Rectal smooth muscle tissue (tissue), 1 donor: ENCODE measurements around the gene PRCC.

Source experiments
- H3K27ac ChIP-seq: one replicate; pipeline ENCODE4 v1.7.0; 2013; ENCODE audit warnings: low read depth, low read length, inconsistent platforms
- H3K27me3 ChIP-seq: one replicate; pipeline ENCODE4 v1.7.0; 2013; ENCODE audit warnings: low read length; ENCODE audit not compliant: control insufficient read depth, insufficient read depth
- H3K36me3 ChIP-seq: one replicate; pipeline ENCODE4 v1.7.0; 2013; ENCODE audit warnings: low read length; ENCODE audit not compliant: control insufficient read depth, insufficient read depth
- H3K4me1 ChIP-seq: one replicate; pipeline ENCODE4 v1.7.0; 2013; ENCODE audit warnings: low read length; ENCODE audit not compliant: control insufficient read depth, insufficient read depth
- H3K4me3 ChIP-seq: one replicate; pipeline ENCODE4 v1.7.0; 2013; ENCODE audit warnings: low read length
- H3K9ac ChIP-seq: one replicate; pipeline ENCODE4 v1.7.0; 2013; ENCODE audit warnings: low read length

Gene PRCC

GRCh38 chr1:156809281-156809680 is 41.9 kb downstream of the PRCC start:
- H3K27ac ChIP-seq: no peak overlapping the region
- no peaks in the 10 kb centered on the region for H3K36me3 ChIP-seq
- no peak overlapping the region for H3K9ac ChIP-seq
- no peak overlapping the region for H3K4me3 ChIP-seq
- peaks cover 9% of the 10 kb centered on the region for H3K4me1 ChIP-seq
- no peaks in the 10 kb centered on the region for H3K27me3 ChIP-seq

DNA sequence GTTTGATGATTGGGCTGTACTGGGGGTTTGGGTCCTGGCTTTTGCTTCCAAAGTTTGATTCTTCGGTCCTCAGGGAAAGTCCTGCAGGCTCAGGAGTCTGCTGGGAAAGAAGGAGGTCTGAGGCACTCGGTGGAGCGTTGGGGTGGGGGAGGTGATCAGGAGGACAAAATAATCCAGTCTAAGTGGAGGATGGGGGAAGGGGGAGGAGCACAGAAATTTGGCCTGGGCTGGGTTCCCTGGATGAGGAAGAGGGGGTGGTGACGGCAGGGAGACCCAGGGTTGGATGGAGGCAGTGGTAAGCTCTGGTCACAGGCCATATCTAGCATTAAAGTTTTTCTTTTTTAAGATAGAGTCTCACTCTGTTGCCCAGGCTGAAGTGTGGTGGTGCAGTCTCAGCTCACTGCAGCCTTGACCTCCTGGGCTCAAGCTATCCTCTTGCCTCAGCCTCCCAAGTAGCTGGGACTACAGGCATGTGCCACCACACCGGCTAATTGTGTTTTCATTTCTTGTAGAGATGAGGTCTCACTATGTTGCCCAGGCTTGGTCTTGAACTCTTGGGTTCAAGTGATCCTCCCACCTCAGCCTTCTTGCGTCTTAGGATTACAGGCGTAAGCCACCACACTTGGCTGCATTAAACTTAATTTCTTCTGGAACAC is 42.5 kb downstream of the PRCC start:
- Histone ChIP-seq H3K27me3 (no peaks in the 10 kb centered on the region), H3K4me3 (no peak overlapping the region), H3K36me3 (no peaks in the 10 kb centered on the region), H3K4me1 (peaks cover 9% of the 10 kb centered on the region), H3K27ac (no peak overlapping the region), H3K9ac (no peak overlapping the region)

GRCh38 chr1:156811168-156811567 is 43.8 kb downstream of the PRCC start:
- H3K9ac ChIP-seq: no peak overlapping the region
- no peak overlapping the region for H3K4me3 ChIP-seq
- H3K36me3 ChIP-seq: no peaks in the 10 kb centered on the region
- no peaks in the 10 kb centered on the region for H3K27me3 ChIP-seq
- H3K4me1 ChIP-seq: peaks cover 4% of the 10 kb centered on the region
- H3K27ac ChIP-seq: no peak overlapping the region

DNA sequence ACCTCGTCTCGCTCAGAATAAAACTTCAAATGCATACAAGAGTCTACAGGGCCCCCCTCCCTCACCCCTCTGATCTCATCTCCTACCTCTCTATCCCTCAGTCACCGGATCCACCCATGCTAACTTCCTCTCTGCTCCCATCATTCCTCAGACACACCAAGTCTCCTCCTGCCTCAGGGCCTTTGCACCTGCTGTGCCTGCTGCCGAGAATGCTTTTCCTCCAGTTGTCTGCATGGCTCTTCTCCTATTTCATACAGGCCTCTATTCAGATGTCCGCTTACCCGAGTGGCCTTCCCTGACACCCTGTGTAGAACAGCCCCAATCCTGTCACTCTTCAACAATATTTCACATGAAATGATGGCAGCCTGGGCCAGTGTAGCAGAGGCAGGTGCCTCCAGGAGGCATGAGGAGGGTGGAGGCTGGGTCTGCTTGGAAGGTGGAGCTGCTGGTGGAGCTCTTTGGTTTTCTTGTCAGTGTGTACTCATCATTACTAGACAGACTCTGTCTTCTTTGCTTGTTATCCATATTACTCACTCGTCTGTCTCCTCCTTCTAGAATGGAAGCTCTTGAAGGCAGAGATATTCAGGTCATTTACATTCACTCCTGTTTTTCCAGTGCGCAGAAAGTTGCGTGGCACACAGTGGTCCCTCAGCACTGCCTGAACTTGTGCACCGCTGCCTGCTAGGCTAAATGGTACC is 45.1 kb downstream of the PRCC start:
- Histone ChIP-seq H3K4me3 (no peak overlapping the region), H3K4me1 (no peaks in the 10 kb centered on the region), H3K27me3 (no peaks in the 10 kb centered on the region), H3K27ac (no peak overlapping the region), H3K9ac (no peak overlapping the region), H3K36me3 (no peaks in the 10 kb centered on the region)

DNA sequence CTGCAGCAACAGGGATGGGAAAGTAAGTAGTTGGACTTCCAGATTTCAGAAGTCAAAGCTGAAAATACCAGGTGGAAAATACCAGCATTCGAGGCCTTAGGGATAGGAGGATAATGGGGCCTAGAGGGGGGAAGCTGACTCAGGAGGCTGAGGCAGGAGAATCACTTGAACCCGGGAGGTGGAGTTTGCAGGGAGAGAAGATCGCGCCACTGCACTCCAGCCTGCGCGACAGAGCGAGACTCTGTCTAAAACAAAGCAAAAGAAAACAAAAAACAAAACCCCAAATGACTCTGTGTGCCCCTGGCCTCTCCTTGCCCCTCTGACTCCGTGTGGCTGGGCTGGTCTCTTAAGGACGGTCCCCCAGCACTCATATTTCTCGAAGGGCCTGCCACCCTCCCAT is 46.0 kb downstream of the PRCC start:
- Histone ChIP-seq H3K27me3 (no peaks in the 10 kb centered on the region), H3K36me3 (no peaks in the 10 kb centered on the region), H3K27ac (no peak overlapping the region), H3K4me3 (peak overlapping the region; percentile 49), H3K9ac (no peak overlapping the region), H3K4me1 (no peaks in the 10 kb centered on the region)

DNA sequence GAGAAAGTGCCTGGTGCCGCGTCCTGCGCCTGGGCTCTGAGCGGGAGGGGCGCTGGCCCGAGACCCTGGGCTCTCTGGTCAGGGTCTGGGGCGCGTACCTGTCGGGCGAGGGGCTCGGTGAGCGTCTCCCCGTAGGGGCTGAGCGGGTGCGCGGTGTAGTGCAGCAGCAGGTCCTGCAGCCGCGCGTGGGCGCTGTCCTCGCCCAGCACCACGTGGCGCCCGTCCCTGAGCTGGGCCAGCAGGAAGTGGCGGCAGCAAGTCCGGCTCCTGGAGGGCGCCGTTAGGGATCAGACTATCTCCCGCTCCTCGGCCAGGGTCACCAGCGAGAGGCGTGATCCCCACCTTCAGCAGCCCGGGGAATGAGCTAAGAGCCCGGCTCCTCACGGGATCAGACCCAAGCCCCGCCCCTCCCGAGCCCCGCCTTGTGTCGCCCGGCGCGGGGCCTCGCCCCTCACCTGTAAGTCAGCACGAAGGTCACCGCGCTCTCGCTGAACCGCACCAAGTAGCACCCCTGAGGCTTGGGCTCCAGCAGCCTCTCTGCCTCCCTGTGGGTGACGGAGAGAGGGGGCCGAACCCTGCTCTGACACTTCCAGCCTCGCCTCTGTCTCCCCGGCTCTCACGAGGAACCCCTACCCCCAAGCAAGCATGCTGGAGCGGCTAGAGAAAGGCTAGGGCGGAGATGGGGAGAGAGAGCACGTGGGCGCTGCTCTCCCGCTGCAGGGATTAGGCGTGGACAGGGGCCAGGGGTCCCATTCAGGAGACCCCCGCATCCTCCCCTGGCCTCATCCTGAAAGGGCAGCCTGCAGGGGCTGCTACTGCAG is 46.6 kb downstream of the PRCC start:
- H3K36me3 ChIP-seq: no peaks in the 10 kb centered on the region
- no peak overlapping the region for H3K27ac ChIP-seq
- peak overlapping the region; percentile 49 for H3K4me3 ChIP-seq
- no peaks in the 10 kb centered on the region for H3K27me3 ChIP-seq
- H3K4me1 ChIP-seq: no peaks in the 10 kb centered on the region
- no peak overlapping the region for H3K9ac ChIP-seq

DNA sequence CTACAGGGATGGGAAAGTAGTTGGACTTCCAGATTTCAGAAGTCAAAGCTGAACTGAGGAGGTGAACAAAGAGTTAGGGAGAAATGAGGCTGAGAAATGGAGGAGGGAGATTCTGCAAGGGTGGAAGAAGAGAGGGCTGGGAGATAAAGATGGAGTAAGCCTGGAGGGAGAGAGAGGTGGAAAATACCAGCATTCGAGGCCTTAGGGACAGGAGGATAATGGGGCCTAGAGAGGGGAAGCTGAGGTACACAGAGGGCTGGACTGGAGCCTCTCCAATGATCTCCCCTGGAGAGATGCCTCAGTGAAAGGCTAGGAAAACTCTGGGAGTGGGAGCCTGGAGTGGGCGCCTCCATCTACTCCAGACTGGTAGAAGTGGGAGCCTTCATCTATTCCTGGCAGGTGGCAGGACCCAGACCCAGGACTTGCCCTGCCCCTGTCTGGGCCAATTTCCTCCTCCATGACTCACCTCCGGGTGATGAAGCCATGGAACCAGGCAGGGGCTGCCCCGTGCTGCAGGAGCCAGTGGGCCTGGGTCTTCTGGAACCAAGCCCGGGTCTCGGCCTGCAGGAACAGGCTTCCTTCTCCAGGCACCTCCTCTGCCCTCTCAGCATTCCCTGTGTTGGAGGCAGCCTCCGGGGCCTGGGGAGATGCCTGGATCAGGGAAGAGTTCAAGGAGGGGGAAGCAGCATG is 47.4 kb downstream of the PRCC start:
- no peak overlapping the region for H3K9ac ChIP-seq
- no peaks in the 10 kb centered on the region for H3K36me3 ChIP-seq
- H3K4me1 ChIP-seq: no peaks in the 10 kb centered on the region
- H3K27ac ChIP-seq: peak overlapping the region; percentile 69
- no peaks in the 10 kb centered on the region for H3K27me3 ChIP-seq
- H3K4me3 ChIP-seq: peak overlapping the region; percentile 49

DNA sequence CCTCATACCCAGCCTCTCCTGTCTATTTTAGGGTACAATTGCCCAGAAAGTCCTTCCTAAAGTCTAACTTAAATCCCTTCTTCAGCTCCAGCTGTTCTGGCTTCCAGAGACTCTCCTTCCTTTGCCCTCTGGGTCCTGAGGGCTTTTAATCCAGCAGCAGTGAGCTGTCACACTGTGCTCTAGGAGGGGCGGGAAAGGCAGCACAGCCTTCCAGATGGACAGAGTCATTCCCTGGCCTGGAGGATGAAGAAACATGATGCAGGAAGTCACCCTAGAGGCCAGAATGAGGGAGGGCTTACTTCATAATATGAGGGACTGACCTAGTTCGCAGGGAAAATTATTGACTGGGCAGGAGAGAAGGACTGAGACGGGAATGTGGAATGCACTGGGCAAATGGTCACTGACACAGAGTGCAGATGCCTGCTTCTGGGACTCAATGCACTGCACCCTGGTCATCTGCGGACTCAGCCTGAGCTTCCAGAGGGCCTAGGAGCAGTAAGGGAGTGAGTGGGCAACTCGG is 48.0 kb downstream of the PRCC start:
- Histone ChIP-seq H3K27me3 (no peaks in the 10 kb centered on the region), H3K27ac (peak overlapping the region; percentile 69), H3K4me3 (peak overlapping the region; percentile 35), H3K36me3 (no peaks in the 10 kb centered on the region), H3K4me1 (no peaks in the 10 kb centered on the region), H3K9ac (no peak overlapping the region)

GRCh38 chr1:156815961-156816422 is 48.7 kb downstream of the PRCC start:
- no peaks in the 10 kb centered on the region for H3K27me3 ChIP-seq
- peak overlapping the region; percentile 35 for H3K4me3 ChIP-seq
- H3K36me3 ChIP-seq: no peaks in the 10 kb centered on the region
- no peak overlapping the region for H3K9ac ChIP-seq
- no peaks in the 10 kb centered on the region for H3K4me1 ChIP-seq
- peak overlapping the region; percentile 64 for H3K27ac ChIP-seq

DNA sequence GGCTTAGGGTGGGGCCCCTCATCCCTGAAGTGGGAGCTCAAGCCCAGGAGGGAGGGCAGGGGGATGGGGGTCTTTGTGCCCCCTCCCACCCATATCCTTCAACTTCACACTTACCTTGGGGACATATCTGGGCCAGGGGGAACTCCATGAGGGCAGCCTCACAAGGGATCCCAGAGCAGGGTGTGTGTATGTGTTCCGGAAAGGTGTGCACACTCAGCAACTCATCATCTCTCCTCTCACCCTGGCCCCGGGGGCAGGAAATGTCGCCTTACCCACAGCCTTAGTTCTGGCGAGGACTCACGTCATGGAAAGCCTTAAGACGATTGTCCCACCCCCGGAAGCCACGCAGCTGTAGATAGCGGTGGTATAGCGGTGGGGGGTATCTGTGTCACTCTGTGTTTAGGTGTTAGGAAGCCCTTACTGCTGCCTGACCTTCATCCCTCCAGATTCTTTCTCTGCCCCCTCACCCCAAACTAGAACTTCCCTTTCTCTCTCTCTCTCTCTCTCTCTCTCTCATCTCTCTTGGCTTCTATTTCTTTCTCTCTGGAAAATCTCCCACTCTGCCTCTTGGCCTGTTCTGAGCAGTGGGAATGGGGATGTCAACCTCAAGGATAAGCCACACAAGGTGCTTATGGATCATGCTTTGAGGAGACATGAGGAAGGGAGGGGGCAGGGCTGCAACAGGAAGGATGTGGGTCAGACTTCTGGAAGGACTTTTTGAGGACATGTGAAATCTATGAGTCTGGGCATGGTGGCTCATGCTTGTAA is 49.4 kb downstream of the PRCC start, which contains the start of gene SH2D2A:
Gene SH2D2A (minus strand): TSS at position 288 of the 768 bp plus-strand sequence. CDS start 140 bp downstream, at position 148.
- Histone ChIP-seq H3K9ac (no peak within 1 kb of the TSS), H3K4me3 (peak within 1 kb of the TSS; percentile 35), H3K36me3 (no peaks in the 10 kb centered on the region), H3K27me3 (no peaks in the 10 kb centered on the region), H3K4me1 (no peaks in the 10 kb centered on the region), H3K27ac (peak within 1 kb of the TSS; percentile 64)

DNA sequence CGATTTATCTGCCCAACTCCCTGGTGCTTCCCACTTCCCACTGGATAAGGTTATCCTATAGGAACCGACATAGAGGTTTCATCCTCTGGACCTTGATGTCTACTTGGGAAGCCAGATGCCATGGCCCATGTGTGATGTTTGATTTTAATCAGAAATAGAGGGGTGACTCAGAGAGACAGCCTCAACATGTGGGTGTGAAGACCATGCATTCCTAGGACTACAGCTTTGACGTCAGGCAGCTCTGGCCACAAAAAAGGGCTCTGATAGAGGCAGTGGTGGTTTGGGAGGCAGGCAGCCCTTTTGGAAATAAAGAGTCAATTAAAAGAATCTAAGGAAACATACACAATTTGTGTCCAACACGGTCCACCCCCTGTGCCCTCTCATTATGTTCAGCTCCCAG is 54.5 kb downstream of the PRCC start:
- H3K27ac ChIP-seq: no peak overlapping the region
- H3K9ac ChIP-seq: no peak overlapping the region
- no peaks in the 10 kb centered on the region for H3K4me1 ChIP-seq
- no peaks in the 10 kb centered on the region for H3K36me3 ChIP-seq
- no peak overlapping the region for H3K4me3 ChIP-seq
- H3K27me3 ChIP-seq: no peaks in the 10 kb centered on the region
